ENCODE measurements around the gene MMP24OS.

Gene MMP24OS

DNA sequence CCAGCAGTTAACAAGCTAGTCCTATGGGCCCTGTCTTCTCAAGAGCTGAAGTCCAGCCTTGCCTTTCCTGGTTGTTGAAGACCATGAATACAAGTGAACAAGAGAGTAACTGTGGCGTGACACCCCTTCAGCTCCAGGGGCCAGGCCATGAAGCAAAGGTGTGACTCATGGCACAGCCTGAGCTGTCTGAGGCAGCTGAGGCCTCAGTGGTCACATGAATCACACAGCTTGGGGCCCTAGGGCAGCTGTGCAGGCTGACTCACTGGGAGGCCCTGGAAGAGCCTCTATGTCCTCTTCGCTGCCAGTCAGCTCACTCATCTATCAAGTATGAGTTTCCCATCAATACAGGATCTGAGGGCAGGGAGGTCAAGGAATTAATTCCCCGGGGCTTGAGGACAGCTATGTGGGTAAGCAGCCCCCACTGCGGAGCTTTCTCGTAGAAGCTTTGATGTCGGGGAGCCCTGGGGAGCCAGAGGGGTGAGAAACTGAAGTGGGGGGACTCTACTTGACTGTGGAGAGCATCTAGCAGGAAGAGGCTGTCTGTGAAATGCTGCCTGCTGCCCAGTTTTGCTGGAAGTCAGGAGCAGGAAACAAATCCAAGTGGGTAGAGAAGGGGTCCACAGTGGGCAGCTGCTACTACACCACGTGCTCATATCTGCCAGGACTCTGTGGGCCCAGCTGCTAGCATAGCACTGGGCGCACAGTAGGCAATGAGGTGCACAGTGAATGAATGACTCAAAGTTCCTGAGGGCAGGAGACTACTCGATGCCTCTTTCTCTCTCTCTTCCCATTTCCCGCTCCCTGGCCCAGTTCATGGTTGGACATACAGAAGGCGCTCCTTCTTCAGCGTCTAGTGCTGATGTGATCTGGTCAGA lies 28.0 kb upstream of the MMP24OS start:
- no peak for DNase-seq

DNA sequence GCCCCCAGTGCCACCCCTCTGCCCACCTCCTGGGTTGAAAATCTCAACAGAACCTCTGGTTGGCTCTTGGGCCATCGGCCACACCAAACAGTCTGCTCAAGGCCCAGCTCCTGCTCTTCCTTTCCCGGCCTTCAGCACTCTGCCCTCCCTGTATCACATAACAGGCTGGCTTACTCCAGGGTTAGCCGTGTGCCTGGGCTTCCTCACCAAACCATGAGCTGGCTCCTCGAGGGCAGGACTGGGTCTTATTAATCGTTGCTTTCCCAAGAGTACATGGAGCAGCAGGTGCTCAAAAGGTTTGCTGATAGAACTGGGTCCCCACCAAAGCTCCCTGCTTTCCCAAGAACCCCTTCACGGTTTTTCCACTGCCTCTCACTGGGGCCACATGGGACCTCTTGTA lies 27.0 kb upstream of the MMP24OS start:
- no peak for DNase-seq

DNA sequence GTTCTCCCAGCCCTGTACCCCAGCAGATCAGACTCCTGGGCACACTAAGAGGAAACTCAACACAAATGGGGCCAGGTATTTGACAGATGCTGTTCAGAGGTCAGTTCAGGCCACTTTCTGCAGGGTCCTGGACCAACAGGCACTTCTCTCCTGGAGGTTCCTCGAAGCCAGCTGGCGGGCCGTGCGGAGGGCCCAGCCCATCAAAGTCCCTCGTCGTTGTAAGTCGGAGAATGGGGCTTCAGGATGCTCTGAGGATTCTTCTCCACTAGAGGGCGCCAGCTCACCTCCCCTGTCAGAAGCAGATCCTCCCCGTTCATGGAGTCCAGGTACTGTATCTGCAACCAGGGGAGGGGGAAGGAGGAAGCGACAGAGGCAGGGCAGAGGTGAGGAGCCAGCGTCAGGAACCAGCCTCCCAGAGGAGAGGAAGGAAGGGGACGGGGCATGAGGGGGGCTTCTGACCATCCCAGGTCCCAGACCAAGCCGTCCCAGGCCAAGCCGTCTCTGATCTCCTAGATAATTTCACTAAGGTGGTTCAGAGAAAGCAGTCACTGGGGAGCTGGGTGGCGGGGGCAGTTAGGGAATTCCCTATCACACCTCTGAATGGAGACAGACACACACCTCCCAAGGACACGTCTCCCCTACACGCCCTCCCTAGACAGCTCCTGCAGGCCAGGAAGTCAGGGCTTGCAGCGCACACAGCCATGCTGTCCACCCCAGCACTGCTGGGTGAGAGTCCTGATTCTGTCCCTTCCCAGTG lies 26.0 kb upstream of the MMP24OS start:
- peak; percentile 73 for DNase-seq

DNA sequence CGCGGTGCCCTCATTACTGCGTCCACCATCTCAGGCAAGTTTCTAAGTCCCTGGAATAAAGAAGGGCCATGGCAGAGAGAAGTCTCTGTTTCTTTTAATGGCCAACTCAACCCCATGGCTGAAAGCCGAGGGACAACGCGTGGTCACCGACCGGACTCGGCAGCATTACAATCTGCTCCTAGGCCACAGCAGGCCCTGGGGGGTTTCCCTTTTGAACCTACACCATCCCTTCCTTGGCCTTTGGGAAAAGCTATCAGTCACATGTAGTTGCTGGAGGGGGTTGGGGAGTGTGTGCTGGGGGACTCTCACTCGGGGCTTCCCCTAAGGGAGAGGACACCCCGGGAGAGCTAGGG lies 25.4 kb upstream of the MMP24OS start:
- DNase-seq: no peak

DNA sequence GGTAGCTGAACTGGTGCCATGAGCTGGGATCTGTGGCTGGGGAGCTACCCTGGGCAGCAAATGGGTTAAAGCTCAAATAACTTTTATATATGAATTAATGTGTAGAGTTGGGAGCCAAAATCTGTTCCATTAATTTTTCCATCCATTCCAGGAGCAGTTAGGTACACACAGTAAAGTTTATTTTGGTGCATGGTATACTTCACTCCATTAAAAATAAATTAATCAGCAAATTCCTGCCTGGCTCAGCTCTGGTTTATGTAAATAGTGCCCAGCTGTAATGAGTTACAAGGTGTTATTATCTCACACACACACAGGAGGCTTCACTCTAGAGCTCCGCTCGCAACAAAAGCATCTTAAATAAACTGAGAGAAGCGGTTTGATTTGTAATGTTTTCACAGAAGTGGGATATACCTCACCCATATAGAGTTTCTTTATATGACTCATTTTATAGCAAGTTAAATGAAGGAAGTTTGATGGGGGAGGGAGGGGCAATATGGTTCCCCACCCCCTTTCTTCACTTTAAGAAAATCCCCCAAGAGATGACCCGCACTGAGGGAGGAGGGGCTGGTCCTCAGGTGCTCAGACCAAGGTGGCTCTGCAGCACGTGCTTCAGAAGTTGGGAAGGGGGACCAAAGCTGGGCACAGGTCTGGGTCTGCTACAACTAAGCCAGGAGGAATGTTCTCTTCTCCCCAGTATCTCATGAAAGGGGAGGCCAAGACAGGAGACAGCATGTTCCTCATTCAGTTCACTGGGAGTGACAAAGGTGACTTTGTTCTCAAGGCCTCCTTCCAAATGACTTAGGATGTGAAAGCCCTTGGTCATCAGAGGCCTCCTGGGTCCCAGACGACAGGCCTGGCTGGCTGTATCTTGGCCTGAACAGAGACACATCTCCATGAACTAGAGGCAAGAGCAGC lies 24.8 kb upstream of the MMP24OS start:
- DNase-seq: no peak

DNA sequence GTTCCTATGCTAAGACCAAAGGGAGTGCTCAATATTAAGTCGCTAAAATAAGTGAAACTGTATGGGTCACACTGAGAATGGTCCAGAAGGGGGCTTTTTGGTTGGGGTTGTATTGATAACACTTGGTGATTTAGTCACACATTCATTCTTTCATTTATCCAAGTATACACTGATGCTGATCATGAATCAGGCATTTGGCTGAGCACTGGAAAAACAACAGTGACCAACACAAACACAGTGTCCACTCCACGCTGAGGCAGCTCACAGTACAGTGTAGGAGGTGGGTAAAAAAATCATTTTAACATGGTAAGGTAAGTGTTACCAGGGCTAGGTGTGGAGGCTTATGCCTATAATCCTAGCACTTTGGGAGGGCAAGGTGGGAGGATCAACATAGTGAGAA lies 23.5 kb upstream of the MMP24OS start:
- no peak for DNase-seq

DNA sequence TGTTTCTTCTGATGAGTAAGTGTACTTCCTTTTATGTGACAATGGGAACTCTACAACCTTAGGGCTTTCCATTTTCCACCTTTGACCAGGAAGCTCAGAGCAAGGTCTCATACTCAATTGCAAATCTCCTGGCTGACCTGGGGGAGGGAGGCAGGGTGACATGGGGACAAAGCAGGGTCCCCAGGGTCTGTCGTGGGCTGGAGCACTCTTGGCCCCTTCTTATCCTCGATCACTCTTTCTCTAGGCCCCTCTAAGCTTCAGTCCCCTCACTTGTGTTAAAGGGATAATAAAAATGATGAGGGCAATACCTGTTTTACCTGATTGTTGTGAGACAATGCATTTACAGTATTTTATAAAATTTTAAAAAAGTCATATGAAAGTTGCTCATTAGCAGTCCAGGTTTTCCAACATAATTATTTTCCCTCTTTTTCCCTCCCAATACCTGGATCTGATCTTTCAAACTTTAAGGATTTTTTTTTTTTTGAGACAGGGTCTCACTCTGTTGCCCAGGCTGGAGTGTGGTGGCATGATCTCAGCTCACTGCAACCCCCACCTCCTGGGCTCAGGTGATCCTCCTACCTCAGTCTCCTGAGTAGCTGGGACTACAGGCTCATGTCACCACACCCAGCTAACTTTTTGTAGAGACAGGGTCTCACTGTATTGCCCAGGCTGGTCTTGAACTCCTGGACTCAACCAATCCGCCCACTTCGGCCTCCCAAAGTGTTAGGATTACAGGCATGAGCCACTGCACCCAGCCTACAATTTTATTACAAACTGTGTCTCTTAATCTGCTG lies 22.7 kb upstream of the MMP24OS start:
- DNase-seq: no peak

DNA sequence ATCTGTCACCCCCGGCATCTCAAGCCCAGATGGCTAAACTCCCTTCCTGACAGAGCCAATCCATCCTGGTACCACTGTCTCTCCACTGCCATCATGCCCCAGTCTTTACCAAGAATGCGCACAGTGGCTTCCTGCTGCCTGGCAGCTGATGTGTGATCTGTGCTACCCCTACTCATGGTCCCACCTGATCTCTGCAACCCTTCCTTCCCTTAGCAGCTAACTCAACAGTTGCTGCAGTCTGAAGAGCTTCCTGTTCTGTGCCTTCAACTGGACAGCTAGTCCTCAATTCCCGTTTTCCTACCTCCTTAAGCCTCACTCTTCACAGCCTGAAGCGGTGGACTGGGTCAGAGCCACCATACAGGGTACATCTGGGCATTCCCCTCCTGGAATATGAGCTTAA lies 21.9 kb upstream of the MMP24OS start:
- no peak for DNase-seq

DNA sequence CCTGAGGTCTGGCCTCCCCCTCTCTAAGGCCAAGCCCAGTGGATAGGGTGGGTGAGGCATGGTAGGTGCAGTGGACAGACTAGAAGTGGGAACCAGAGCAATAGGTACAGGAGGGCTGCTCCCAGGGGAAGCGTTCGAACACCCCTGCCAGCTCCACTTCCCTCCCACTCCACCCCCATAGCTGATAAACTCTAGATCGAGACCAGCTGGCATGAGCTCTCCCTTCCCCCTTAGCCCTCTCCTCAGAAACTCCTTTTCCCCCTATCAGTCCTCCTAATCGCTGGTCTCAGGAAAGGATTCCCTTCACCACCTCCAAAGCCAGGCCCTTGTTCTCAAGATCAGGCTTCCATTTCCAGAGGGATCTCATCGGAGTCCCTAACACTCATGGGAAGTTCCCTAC lies 20.3 kb upstream of the MMP24OS start:
- DNase-seq: no peak

DNA sequence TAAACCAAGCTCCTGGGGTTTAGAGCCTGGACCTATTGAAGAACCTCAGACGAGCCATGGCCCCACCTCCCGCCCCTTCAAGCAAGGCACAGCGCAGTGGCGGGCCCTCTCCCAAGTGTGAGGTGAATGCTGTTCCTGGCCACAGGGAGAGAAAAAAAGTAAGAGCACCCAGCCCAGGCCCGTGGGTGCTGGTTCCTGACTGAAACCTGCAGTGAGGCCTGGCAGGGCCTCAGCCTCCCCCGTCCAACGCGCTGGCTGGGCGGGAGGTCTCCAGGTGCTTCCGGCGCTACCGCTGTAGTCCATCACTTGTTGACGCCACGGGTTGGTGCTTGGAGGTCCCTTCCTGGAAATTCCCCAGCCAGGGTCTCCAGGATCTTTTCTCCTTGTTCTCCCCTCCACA lies 19.8 kb upstream of the MMP24OS start:
- DNase-seq: no peak

DNA sequence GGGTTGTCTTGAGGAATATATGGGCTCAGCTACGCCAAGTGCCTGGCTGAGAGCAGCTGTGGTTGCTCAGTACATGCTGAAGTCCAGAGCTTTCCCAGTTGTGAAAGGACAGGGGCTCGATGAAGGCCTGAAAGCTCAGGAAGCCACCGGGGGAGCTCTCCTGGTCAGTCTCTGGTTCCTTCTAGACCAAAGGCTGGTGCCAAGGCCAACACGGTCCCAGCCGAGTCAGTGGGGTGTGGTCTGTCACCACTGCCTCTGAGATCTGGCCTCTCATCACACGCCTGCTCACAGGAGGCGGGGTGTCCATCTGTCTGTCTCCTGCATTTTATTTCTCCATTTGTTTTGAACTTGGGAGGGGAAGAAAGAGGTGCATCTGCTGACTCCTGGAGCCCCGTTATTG lies 19.2 kb upstream of the MMP24OS start:
- no peak for DNase-seq

DNA sequence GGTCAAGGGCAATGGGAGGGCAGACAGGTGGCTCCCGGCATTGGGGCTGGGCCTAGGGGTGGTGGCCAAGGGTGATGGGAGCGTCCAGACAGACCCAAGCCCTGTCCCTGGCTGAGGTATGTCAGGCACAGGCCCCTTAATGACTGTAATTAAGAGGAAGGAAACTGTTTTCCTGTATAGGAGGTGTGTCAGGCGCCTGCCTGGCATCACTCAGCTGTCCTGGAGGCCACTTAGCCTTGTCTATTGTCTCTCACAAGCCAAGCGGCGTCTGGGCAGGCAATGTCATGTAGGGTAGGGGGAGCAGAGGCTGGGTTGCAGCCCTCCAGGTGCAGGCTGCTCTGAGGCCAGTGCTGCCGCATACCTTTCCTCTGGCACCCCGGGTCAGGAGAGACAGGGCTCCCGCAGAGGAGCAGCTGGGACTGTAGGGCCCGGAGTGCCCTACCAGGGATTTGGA lies 18.2 kb upstream of the MMP24OS start:
- no peak for DNase-seq

DNA sequence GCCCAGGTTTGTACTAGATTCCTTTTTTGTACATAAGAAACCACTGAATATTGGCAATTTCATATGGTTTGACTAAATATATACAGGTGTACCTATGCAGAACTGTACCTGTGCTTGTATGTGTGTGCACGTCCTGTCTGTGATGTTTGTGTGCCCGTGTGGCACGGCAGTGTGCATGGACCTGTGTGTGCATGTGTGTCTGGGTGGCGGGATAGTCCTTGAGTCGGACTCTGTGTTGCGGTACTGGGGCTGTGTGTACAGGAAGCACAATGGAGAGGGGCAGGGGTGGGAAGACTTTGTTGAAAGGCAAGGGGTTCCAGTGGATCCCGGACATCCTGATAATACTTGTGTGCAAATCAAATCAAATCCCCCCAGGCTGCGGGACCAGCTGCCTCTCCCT lies 17.8 kb upstream of the MMP24OS start:
- DNase-seq: no peak

DNA sequence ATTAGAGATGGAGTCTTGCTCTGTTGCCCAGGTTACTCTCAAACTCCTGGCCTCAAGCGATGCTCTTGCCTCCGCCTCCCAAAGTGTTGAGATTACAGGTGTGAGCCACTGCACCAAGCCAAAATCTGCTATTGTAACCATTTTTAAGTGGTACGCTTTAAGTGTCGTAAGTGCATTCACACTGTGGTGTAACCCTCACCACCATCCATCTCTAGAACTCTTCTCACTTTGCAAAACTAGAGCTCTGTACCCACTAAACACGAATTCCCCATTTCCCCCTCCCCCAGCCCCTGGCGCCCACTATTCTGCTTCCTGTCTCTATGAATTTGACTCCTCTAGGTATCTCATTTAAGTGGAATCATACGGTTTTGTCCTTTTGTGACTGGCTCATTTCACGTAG lies 17.1 kb upstream of the MMP24OS start:
- DNase-seq: no peak

DNA sequence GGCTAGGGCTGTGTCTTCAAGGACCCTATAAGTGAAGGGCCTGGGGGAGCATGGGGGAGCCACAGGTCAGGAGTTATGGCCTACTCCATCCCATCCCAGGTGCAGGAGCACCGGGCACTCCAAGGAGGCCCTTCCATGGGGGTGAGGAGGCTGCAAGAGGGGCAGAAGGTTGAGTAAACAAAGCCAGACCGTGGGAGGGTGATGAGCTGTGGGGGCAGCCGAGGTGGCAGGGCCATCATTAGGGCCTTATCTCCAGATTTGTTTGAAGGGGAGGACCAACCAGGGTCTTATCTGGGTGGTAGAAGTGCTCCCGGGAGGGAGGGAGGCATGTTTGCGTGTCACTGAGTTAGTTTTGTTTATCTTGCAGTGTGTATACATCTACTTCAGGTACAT lies 16.4 kb upstream of the MMP24OS start:
- DNase-seq: no peak

DNA sequence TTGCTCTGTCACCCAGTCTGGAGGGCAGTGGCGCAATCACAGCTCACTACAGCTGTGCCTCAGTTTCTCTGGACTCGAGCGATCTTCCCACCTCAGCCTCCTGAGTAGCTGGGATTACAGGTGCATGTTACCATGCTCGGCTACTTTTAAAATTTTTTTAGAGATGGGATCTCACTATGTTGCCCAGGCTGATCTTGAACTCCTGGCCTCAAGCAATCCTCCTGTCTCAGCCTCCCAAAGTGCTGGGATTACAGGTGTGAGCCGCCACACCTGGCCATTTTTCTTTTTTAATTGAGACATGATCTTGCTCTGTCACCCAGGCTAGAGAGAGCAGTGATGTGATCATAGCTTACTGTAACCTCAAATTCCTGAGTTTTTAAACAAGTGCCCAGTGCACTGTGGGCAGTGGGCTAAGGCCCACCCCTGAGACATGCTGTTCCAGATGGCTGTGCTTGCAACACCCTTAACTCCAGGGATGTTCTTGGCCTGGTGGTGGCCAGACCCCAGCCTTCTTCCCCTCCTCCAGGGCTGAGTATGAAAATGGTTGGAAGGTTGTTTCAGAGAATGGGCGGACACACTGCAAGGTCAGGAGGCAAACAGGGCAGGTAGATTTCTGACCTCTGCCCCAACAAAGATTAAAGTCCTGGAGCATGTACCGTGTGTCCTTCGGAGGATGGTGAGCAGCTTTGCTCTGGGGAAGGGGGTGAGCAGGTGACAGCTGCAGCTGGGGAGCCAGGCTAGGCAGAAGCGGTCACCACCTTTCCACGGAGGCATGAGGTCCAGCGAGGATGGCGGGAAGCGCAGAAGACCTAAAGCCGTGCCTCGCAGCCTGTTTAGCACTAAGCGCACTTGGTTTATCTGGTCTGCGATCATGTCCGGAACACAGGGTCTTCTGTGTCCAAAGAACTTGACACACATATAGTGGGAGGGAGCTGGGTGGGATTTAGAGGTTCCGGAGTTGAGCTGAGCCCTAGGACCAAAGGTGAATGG lies 15.7 kb upstream of the MMP24OS start:
- DNase-seq: no peak

DNA sequence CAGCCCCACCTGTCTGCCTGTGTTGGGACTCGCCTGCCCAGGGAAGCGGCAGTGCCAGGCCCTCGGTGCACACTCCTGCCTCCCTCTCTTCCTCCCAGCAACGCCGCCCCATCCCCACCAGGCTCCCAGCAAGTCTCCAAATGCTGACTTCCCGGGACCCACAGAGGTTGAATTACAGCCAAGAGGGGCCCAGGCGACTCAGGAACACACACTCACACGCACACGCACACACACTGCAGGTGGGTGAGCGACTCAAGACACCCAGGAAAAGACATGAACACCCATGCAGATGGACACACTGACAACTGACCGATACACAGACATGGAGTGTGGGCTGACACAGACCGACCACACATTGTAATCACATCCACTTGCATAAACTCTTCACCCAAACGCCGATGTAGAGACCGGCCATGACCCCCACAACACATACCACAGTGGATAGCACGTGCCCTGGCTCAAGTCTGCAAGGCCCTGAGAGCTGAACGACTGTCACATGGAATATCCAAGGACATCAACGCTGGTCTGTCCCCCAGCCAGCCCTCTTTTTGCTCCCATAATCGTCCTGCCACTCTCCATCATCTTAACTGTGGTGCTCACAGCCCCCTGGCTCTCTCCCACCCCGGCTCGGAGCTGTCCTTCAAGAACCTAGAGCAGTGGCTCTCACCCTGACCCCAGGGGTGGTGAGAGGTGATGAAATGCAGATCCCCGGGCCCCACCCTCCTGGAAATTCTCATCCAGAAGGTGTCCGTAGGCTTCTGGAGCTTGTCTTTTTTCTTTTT lies 14.8 kb upstream of the MMP24OS start:
- no peak for DNase-seq

DNA sequence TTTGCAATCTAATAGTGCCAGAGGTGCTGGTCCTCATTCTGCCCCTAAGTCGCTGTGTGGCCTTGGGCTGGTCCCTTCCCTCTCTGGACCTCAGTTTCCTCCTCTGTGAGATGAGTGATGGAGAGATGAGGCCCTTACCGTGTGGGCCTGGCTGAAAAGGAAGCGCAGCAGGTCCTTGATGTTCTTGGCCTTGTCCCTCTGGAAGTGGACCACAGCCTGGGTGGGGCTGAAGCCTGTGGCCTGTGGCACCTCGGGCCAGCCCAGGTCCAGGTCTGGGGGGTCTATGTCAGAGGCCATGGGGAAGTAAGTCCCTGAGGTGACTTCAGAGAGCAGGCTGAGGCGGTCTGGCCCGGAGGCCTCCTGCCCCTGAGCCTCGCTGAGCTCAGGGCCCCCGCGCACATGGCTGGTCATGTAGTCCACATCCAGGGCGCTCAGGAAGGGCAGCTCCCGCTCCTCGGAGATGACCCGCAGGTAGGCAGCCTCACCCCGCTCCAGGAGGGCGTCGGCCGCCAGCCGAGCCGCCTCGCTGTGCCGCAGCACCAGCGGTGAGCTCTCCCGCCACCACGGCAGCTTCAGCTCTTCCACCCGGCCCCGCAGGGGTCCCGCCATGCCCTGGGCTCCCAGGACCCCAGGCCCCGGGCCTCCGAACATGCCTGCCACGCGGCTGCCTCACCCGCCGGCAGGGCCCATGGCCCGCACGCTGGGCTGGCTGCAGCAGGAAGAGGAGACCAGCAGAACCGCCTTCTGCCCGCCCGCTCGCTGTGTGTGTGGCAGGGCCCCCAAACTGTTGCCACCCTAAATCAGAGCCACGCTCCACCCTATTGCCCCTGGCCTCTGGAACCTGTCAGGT lies 14.0 kb upstream of the MMP24OS start, which contains the start of gene FAM83C:
FAM83C (minus strand) TSS at position 772 of the 850 bp plus-strand sequence; CDS start at position 651, 121 bp downstream.
- no peak for DNase-seq

DNA sequence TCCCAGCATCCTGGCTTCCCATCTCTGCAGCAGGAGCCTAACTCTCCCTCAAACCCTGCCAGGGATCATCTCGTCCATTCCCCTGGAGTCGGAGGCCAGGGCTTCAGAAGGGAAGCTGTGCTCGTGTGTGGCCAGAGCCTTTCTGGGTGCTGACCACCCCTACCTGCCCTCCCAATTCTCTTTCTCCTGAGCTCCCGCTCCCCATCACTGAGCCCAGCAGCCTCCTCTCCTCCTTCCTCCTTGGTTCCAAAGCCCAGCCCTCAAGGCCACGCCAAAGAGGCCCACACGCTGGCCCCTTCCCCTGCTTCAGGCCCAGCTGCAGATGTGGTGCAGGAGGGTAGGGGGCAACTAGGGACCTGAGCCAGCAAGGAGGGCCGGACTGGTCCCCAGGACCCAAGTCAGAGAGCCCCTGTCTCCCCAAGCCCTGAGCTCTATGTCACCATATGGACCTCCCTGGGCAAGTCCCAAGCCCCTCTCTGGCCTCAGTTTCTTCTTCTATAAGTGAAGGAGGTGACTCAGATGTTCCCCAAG lies 13.0 kb upstream of the MMP24OS start:
- no peak for DNase-seq

All from effector CD4-positive, alpha-beta T cell (primary cell).